Suprapubic skin (tissue), 4 donors: Measurements from ENCODE around the gene TMEM245. TPM values are rescaled to one million over a fixed set of nuclear protein-coding genes. Genes with fewer than 3 reads are reported as not detected.

Source experiments
- DNase-seq, 2 donors: peaks; one replicate each; pipeline ENCODE4 v3.0.0-alpha.2; 2019; ENCODE audit warnings: low spot score in 2 of 2
- H3K27ac ChIP-seq: fragments of 200-600 bp; sonication (generic); one replicate; pipeline ENCODE4 v1.5.1; 2019
- H3K27me3 ChIP-seq: fragments of 200-600 bp; sonication (generic); one replicate; pipeline ENCODE4 v1.5.1; 2019
- H3K36me3 ChIP-seq: fragments of 200-600 bp; sonication (generic); one replicate; pipeline ENCODE4 v1.5.1; 2019
- H3K4me1 ChIP-seq: fragments of 200-600 bp; sonication (generic); one replicate; pipeline ENCODE4 v1.5.1; 2019
- H3K4me3 ChIP-seq: fragments of 200-600 bp; sonication (generic); one replicate; pipeline ENCODE4 v1.5.1; 2019; ENCODE audit warnings: mild to moderate bottlenecking
- H3K9me3 ChIP-seq: fragments of 200-600 bp; sonication (generic); one replicate; pipeline ENCODE4 v1.5.1; 2019
- CTCF ChIP-seq, 2 donors: fragments of 200-600 bp in 1 of 2; fragments of 450-650 bp in 1 of 2; sonication (generic) in 1 of 2; IDR thresholded peaks; one replicate each; pipeline ENCODE4 v1.5.1; 2016 to 2019; ENCODE audit warnings: antibody characterized with exemption in 2 of 2, mild to moderate bottlenecking in 1 of 2, moderate library complexity in 1 of 2
- EP300 ChIP-seq: sonication (generic); formaldehyde crosslinking; IDR thresholded peaks from one replicate; pipeline ENCODE4 v1.6.1; 2017; ENCODE audit warnings: antibody characterized with exemption
- POLR2A ChIP-seq, 2 donors: fragments of 450-650 bp; IDR thresholded peaks; one replicate each; pipeline ENCODE4 v1.6.1; 2017; ENCODE audit warnings: antibody characterized with exemption in 2 of 2, mild to moderate bottlenecking in 2 of 2, moderate library complexity in 2 of 2
- POLR2AphosphoS5 ChIP-seq, 3 donors: sonication (generic); formaldehyde crosslinking; IDR thresholded peaks; one replicate each; pipeline ENCODE4 v1.6.1; 2017; ENCODE audit warnings: antibody characterized with exemption in 3 of 3
- WGBS: methylation state at CpG from one replicate; pipeline ENCODE4 v1.1.5; 2018; 5-methylcytosine and 5-hydroxymethylcytosine counted together
- total RNA-seq, 4 donors: library from RNA; depleted of rRNA; stranded (reverse); fragments of >200 nt; gene quantifications; one replicate each; pipeline ENCODE4 v1.1.0, GENCODE V29; 2016

TMEM245 gene
- total RNA-seq, 4 donors from 2014 or later = 38.6 to 58.9 (median 54.3) TPM

GRCh38 chr9:109046346-109046745, 73.4 kb downstream of the TMEM245 start:
- Histone ChIP-seq H3K4me1 (no peaks in the 10 kb centered on the region), H3K9me3 (no peaks in the 10 kb centered on the region), H3K4me3 (no peak overlapping the region), H3K36me3 (peaks cover 86% of the 10 kb centered on the region), H3K27ac (no peak overlapping the region), H3K27me3 (no peaks in the 10 kb centered on the region)
- 68% methylated on average over 1 of the region's 1 CpG for WGBS
- no peak for DNase-seq
- no peak for TF ChIP-seq POLR2AphosphoS5 (IDR thresholded peaks at IDR 0.05)
- no peak for TF ChIP-seq CTCF (IDR thresholded peaks at IDR 0.05)
- no peak for TF ChIP-seq EP300
- no peak for TF ChIP-seq POLR2A (IDR thresholded peaks at IDR 0.05)

- 97% methylated on average over 4 of the region's 4 CpGs for WGBS
- no peak for DNase-seq
- peaks cover 66% of the 10 kb centered on the region for H3K36me3 ChIP-seq
These were observed 76.2 kb downstream of the TMEM245 start for GRCh38 chr9:109043578-109043977.

GRCh38 chr9:109040571-109040970, 79.2 kb downstream of the TMEM245 start:
- peaks cover 58% of the 10 kb centered on the region for H3K36me3 ChIP-seq
- H3K4me3 ChIP-seq = no peak overlapping the region
- no peak for DNase-seq
- WGBS = 97% methylated on average over 4 of the region's 4 CpGs
- H3K27me3 ChIP-seq = no peaks in the 10 kb centered on the region
- no peaks in the 10 kb centered on the region for H3K4me1 ChIP-seq
- H3K9me3 ChIP-seq = no peaks in the 10 kb centered on the region
- no peak for TF ChIP-seq POLR2A (IDR thresholded peaks at IDR 0.05)
- no peak for TF ChIP-seq CTCF (IDR thresholded peaks at IDR 0.05)
- TF ChIP-seq EP300 = no peak
- TF ChIP-seq POLR2AphosphoS5 (IDR thresholded peaks at IDR 0.05) = no peak
- no peak overlapping the region for H3K27ac ChIP-seq

More at GRCh38 chr9:109043578-109043977, 76.2 kb downstream of the TMEM245 start:
- TF ChIP-seq EP300 = no peak
- no peak for TF ChIP-seq CTCF (IDR thresholded peaks at IDR 0.05)
- no peak for TF ChIP-seq POLR2AphosphoS5 (IDR thresholded peaks at IDR 0.05)
- no peak for TF ChIP-seq POLR2A (IDR thresholded peaks at IDR 0.05)
- Histone ChIP-seq H3K4me3 (no peak overlapping the region), H3K27ac (no peak overlapping the region), H3K9me3 (no peaks in the 10 kb centered on the region), H3K4me1 (no peaks in the 10 kb centered on the region), H3K27me3 (no peaks in the 10 kb centered on the region)

- no peak for TF ChIP-seq POLR2AphosphoS5 (IDR thresholded peaks at IDR 0.05)
- TF ChIP-seq POLR2A (IDR thresholded peaks at IDR 0.05) = no peak
- no peak for TF ChIP-seq EP300
- TF ChIP-seq CTCF (IDR thresholded peaks at IDR 0.05) = no peak
- Histone ChIP-seq H3K4me1 (no peaks in the 10 kb centered on the region), H3K27me3 (no peaks in the 10 kb centered on the region), H3K27ac (no peak overlapping the region), H3K9me3 (no peaks in the 10 kb centered on the region), H3K36me3 (peaks cover 49% of the 10 kb centered on the region), H3K4me3 (no peak overlapping the region)
- DNase-seq = no peak
- 93% methylated on average over 4 of the region's 4 CpGs for WGBS
These were observed 80.2 kb downstream of the TMEM245 start for GRCh38 chr9:109039539-109039938.

GRCh38 chr9:109037946-109038715, 81.6 kb downstream of the TMEM245 start:
- 89% methylated on average over 4 of the region's 4 CpGs for WGBS

More at GRCh38 chr9:109037946-109038715, 81.6 kb downstream of the TMEM245 start:
- Histone ChIP-seq H3K36me3 (peaks cover 41% of the 10 kb centered on the region), H3K4me1 (no peaks in the 10 kb centered on the region), H3K9me3 (no peaks in the 10 kb centered on the region), H3K27ac (no peak overlapping the region), H3K4me3 (no peak overlapping the region), H3K27me3 (no peaks in the 10 kb centered on the region)
- no peak for TF ChIP-seq EP300
- DNase-seq = no peak
